EH (cell line): ENCODE data around the gene ESYT1.
"Not testable (repeated sequence)": the region's sequence is repeated elsewhere in the genome, so short reads cannot be mapped to it uniquely, and the experiment has no call there.

ENCODE experiments used
- DNase-seq: peaks from one replicate; pipeline ENCODE4 v3.0.0-alpha.2; 2015; ENCODE audit warnings: low read depth

The ESYT1 gene

DNA sequence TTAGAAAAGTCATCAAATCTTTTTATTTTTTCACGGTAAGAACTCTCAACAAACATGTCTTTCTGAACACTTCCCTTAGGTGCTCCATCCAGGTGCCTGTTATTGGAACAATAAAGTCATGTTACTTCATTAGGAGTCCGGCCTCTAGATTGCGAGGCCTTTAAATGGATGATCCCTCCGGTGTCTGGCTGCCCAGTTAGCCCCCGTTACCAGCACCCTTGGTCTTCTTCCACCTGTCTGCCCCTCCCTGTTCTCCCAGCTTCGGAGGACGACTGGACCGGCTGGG lies 24.3 kb upstream of the ESYT1 start:
- DNase-seq = no peak

DNA sequence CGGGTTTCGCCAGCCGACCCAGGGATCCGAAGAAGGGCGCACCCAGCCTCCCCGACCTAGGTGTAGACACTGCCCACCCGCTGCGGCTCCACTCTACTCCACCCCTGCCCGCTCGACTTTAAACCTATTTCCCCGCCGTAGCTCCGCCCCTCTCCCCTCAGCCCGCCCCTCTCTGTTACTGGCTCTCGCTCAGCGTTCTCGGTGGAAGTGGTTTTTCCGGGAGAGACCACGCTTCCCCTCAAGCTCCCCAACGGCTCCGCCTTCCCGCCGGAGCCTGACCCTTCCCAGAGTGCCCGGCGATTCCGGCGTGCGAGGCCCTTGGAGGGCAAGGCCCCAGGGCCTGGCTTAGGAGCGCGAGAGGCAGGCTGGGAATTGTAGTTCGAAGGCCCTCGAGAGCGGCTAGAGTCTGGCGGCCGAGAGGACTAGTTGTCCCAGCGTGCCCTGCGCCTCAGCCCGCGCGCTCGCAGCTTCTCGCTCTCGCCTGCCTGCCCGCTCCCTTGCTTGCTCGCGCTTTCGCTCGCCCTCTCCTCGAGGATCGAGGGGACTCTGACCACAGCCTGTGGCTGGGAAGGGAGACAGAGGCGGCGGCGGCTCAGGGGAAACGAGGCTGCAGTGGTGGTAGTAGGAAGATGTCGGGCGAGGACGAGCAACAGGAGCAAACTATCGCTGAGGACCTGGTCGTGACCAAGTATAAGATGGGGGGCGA lies 23.8 kb upstream of the ESYT1 start, which contains the start of gene PA2G4:
Gene PA2G4, plus strand, starts transcription at position 451 of the 706 bp plus-strand sequence. Its CDS starts 179 bp downstream, at position 630.
- peak; percentile 99 for DNase-seq

DNA sequence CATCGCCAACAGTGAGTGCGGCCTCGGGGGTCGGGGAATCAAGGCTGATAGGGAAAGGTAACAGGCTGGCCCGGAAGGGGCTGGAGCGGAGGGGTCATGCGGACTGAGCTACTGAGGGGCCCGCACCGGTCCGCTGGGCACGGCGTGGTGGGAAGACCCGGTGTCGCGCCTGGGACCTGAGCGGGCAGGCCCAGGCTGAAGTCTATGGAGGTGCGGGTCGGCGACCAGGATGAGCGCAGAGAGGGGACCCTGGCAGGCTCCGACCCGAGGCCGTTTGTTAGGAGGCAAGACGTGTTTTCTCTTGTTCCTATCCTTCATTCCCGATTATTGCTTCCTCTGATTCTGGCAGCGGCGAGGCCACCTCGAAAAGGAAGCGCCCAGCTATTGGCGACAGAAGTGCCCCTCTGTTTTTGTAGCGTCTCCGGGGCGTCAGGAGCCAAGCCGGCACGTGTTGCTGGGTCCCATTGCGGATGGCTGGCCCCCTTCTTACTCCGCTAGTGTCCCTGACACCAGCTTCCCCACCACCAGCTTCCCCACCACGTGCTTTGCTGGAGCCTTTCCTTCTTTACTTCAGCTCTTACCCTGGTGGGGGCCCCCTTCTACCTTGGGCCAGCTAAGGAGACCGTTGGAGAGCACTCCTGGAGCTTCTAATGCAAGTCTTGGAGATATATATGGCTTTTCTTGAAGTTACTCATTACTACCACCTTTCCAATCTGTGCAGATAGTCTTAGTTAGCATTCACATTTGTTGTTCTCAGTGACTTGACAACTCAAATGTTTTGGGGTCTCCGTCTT lies 23.1 kb upstream of the ESYT1 start:
- DNase-seq = peak; percentile 21

DNA sequence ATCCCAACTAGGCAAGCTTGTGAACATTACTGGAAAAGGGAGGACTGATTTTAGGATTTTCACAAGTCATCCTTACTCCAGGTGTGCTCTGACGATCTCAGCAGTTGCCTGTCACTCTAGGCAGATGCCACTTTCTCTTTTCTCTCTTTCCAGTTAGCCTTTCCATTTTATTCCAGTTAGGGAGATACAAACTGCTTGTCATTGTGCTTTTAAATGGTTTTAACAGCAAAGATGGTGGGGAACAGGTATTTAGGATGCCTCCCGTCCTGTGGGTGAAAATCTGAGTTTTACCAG lies 22.5 kb upstream of the ESYT1 start:
- no peak for DNase-seq

DNA sequence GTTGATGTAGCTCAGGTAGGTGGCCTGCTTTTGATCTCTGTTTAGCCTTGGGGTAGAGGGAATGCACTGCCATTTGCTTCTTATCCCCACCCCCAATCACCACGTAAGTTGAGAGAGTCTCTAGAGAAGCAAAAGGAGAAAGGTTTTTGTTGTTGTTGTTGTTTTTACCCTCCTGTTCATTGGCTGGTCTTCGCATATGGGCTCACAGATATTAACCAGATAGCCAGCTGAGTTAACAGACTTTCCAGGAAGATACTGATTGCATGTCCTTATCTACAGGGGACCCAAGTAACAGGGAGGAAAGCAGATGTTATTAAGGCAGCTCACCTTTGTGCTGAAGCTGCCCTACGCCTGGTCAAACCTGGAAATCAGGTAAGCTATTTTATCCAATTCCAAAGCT lies 20.8 kb upstream of the ESYT1 start:
- DNase-seq = no peak

DNA sequence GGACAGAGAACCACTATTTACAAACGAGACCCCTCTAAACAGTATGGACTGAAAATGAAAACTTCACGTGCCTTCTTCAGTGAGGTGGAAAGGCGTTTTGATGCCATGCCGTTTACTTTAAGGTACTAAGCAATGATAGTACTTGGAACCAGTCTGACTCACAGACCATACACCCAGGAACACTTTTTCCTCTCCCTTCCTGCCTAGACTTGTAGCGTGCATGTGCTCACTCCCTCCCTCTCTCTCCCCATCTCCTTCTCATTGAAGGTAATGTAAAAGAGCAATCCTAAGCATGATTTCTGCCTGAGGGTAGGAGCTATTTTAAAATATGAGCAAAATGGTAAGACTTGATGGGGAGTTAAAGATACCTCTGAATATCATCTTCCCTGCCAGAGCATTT lies 17.5 kb upstream of the ESYT1 start:
- no peak for DNase-seq

DNA sequence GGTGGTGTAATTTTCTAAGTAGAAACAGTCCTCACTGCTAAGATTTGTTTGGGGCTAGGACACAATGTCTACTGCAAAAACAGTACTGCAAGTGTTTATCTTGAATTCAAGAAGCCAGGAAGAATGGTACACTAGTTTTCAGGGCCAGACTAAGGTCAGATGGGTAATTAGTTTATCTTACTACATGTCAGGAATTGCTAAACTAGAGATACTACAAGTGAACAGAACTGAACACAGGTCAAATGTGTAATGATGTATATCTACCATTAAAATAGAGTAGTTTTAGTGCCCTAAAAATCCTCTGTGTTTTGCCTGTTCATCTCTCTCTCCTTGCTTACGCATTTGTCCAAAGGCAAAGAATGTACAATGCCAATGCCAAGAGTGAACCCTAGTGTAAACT lies 14.0 kb upstream of the ESYT1 start:
- no peak for DNase-seq

DNA sequence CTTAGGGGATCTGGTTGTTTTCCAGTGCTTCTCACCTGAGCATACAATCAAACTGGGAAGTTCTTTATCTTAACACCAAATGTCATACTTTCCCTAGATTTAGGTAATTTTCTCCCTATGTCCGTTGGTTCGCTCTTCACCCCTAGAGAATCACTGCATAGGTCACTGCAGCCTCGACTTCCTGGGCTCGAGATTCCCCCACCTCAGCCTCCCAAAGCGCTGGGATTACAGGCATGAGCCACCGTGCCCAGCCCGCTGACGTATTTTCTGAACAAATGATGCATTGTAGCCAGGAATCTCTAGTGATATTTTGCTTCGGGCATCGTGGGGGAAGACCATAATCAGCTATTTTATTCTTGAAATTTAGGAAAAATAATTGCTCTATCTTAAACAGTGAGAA lies 12.7 kb upstream of the ESYT1 start:
- peak; percentile 11 for DNase-seq

DNA sequence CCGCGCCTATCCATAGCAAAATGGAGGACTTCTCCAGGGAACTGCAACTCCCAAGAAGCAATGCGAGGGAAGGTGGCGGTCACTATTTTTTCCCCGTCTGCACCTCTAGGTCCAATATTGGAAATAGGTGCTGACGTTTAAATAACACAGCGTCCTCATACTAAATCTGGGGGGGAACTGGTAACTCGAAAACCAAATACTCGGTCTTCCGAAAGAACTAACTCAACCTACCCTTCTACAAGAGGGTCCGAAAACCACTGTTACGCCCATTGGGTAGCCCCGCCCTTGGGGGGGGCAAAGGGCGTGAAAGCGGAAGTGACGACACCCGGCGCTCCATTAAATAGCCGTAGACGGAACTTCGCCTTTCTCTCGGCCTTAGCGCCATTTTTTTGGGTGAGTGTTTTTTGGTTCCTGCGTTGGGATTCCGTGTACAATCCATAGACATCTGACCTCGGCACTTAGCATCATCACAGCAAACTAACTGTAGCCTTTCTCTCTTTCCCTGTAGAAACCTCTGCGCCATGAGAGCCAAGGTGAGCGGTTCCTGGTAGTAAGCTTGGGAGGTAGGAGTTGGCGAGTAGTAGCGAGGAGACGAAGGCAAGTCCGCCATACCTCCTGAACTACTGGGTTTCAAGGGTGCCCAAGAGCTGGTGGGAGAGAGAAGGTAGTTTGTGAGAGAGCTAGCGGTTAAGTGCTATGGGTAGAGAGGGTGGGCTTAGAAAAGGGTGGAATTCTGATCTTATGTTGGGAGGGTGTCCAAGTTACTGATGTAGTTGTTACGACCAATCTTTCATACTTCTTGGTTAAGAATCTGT lies 11.6 kb upstream of the ESYT1 start, which contains the start of gene RPL41:
Gene RPL41, plus strand, starts transcription at position 367 of the 815 bp plus-strand sequence.
- DNase-seq = peak; percentile 93

DNA sequence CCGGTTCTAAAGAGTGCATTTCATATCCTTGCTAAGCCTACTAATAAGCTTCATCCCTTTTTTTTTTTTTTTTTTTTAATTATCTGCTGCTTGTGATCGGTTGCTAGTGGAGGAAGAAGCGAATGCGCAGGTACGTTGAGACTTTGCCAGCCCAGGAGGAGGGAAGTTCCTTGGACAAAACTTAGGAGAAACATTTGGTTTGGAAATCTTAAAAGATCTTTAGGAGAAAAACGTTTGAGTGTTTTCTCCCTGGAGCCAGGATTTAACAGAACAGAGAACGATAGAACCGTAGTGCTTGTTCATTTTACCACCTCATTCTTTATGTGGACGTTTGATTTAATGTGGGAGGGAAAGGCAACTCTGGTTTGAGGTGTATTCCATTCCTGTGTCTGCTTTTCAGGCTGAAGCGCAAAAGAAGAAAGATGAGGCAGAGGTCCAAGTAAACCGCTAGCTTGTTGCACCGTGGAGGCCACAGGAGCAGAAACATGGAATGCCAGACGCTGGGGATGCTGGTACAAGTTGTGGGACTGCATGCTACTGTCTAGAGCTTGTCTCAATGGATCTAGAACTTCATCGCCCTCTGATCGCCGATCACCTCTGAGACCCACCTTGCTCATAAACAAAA lies 10.9 kb upstream of the ESYT1 start:
- DNase-seq = not testable (repeated sequence)

DNA sequence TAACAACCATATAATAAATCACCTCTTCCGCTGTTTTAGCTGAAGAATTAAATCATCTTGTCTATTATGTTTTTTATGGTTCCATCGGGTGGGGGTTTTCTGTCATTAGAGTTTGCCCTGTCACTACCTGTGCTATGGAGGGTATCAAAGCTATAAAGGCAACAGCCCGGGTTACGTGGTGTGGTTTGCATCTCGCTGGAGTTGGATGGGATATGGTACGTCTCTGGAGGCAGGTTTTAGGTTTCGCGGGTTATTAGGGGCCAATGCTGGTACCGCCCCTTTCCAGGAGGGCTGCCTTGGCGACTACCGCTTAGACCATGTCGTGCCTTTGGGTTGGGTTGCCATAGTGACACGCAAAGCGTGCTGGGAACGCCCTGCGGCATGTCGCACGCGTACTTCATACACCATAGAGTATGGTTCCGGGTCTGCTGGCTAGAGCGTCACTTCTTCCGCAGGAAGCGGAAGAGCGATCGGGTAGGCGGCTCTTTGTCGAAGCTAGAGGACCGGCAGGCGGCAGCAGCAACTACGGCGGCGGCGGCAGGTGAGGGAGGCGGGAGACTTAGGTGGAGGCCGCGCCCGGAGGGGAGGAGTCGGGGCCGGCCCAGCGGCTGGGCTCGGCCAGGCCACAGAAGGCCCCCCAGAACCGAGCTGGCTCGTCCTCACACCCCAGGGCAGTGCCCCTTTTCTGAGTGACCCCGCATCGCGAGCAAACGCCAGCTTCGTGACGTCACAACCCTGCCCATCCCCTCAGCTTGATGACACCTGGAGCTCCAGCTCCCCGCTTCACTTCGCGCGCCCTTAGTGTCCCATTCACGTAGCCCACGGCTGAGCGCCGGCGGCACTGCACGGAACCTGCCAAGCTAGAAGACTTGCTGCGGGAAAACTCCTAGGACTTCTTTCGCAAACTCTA lies 10.0 kb upstream of the ESYT1 start, which contains the start of gene ZC3H10:
Gene ZC3H10, plus strand, starts transcription at position 489 of the 910 bp plus-strand sequence. CDS start 2,297 bp downstream, outside the sequence.
- DNase-seq = peak; percentile 99

DNA sequence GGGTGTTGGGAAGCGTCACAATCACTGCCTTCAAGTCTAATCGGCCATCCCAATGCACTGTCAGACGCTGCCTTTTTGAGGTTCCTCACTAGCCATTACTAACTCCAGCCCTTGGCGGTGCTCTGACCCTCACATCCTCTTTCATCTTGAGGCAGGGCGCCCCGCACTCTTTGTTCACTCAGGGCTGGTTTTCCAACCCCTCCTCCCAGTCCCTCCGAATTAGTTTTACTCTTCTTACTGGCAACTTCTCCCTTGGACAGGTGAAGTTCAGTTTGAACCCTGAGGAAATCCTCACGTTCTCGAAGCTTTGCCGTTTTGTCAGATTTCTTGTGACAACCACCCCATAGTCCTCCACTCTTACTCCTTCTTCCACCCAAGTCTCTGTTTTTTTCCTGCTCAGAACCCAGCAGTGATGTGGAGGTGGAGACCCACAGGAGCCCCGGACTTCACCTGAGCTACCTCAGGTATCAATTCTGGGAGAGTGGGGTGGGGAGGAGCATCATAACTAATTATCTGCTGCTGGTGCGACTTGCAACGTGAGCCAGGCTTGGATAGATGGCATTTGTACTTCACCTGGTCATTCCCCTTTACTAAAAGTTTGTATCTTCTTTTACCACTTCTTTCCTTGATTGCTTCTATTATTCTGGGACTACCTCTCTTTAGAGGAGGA lies 9.2 kb upstream of the ESYT1 start:
- DNase-seq = no peak

DNA sequence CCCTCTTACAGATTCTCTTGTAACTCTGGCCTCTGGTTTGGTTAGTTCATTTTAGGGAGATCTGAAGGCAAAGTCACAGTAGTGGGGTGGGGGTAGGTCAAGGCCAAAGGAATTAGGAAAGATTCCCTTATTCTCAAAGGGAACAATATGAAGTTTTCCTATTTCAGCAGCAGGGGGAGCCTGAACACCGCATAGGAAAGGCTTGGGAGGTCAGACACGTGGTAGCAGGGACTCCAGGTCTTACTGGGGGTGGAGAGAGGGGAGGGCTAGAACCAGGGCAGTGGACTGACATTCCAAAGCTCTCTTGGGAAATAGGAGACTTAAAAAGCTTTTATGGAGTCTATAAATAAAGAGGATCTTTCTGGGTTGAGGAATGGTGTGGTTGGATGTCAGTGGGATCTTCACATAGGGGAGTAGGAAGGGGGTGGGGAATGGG lies 8.7 kb upstream of the ESYT1 start:
- DNase-seq = peak; percentile 97

DNA sequence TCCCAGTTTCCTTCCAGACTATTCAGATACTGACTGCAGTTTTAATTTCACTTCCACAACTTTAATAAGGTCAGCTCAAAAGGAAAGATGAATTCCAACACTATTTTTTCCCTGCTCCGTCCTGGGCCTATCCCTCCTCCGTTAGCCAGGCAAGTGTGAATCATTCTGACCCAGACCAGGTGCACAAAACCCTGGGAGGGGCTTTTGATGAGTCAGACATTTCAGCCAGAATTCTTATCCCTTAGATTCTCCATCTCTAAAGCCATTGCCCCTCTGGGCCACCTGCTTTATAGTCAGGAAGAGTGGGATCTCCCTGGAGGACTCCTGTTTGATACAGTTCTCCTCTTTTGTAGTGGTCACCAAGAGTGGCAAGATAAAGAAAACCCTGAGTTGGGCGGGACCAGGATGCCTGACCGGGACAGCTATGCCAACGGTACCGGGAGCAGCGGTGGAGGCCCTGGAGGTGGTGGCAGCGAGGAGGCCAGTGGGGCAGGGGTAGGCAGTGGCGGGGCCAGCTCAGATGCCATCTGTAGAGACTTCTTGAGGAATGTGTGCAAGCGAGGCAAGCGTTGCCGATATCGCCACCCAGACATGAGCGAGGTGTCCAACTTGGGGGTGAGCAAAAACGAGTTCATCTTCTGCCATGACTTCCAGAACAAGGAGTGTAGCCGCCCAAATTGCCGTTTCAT lies 7.8 kb upstream of the ESYT1 start:
- no peak for DNase-seq

DNA sequence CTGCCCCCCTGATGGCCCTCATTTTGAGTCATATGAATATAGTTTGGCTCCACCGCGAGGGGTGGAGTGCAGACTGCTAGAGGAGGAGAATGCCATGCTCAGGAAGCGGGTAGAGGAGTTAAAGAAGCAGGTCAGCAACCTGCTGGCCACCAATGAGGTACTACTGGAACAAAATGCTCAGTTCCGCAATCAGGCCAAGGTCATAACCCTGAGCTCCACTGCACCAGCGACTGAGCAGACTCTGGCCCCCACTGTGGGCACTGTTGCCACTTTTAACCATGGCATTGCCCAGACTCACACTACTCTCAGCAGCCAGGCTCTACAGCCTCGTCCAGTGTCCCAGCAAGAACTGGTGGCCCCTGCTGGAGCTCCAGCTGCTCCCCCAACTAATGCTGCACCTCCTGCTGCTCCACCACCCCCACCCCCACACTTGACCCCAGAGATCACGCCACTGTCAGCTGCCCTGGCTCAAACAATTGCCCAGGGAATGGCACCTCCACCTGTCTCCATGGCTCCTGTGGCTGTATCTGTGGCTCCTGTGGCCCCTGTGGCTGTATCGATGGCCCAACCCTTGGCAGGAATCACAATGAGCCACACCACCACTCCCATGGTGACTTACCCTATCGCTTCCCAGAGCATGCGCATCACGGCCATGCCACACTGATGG lies 6.7 kb upstream of the ESYT1 start:
- DNase-seq = no peak

DNA sequence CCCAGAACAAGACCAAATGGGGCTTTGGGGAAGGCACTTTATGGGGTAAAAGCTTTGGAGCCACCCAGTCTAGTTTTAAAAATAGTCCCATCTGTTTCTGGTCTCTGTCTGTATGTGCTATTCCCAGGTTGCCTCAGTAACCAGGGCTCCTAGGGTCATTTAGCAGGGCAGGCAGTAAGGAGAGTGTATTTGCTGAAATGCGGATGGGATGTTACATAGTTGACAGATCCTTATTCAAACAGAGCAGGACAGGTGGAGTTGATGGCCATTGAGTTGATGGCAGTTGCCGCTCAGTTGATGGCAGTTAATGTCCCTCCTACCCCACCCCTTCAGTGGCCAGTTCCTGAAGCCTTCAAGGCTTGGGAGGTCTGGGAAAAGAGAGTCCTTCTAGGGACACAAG lies 5.4 kb upstream of the ESYT1 start:
- DNase-seq = no peak

DNA sequence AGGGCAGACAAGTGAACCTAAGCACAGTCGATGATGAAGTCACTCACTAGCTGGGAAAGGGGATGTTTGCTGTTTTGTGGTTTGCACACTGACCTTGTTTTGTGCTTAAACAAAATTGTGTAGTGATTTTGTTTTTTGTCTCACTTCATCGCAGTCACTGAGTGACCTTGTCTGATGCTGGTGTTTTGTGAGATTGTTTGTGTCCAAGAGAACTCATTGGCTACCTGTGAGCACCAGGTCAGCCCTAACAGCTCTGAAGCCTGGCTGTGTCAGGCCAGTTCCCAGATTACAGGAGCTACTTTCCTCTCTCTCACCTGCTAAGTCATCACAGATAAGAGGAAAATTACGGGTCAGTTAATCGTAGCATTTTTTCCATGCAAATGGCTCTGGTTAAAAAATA lies 3.9 kb upstream of the ESYT1 start:
- DNase-seq = no peak

DNA sequence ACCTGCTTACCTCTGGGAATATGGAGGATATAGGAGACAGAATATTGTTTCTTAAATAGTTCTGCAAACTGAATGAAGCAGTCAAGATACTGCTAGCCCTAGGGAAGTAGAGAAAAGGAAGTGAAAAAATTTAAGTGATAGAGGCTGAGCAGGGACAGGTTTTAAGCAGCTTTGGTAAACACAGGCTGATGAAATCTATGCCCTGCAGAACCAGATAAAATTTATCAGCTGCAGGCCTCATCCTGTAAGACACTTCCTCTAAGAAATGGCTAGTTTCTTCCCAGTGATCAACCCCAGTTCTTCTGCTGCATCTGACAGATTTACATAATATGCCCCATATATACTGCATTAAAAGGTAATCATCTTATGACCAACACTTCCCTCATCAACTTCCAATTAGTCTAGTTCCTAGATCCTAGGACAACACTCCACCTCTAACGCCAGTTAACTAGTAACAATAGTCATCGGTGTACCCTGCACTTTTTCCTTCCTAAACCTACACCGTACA lies 1.3 kb upstream of the ESYT1 start:
- no peak for DNase-seq

DNA sequence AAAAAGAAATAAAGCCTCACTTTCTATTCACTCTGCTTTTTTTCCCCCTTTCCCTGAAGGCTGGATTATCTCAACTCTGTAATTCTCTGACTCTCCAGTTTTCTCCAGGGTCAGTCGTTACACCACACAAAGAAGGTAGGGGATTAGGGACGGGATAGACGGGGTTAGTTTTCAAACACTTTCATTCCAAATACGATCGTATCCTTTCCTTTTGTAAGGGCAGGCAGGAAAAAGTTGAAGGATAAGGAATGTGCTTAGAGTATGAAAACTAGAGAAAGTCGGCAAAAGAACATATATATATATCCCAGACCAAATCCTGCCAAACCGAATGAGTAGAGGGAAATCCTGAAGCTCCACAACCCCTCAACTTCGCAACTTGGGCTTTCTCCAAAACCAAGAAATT lies 581 bp upstream of the ESYT1 start:
- DNase-seq = no peak
